Stomach smooth muscle (tissue), 2 donors: ENCODE data around the gene PANX1.

ENCODE experiments used
- H3K27ac ChIP-seq: one replicate; pipeline ENCODE4 v1.7.0; 2013; ENCODE audit warnings: mild to moderate bottlenecking, low read length, inconsistent platforms
- H3K27me3 ChIP-seq, 2 donors: one replicate each; pipeline ENCODE4 v1.7.0; 2013; ENCODE audit warnings: low read length in 2 of 2; ENCODE audit not compliant: insufficient read depth in 2 of 2, control insufficient read depth in 1 of 2
- H3K36me3 ChIP-seq, 2 donors: one replicate each; pipeline ENCODE4 v1.7.0; 2013; ENCODE audit warnings: low read length in 2 of 2; ENCODE audit not compliant: control insufficient read depth in 2 of 2, insufficient read depth in 2 of 2
- H3K4me1 ChIP-seq: one replicate; pipeline ENCODE4 v1.7.0; 2013; ENCODE audit warnings: low read length; ENCODE audit not compliant: control insufficient read depth, insufficient read depth
- H3K4me3 ChIP-seq, 2 donors: one replicate each; pipeline ENCODE4 v1.7.0; 2013; ENCODE audit warnings: low read length in 2 of 2
- H3K9ac ChIP-seq, 2 donors: one replicate each; pipeline ENCODE4 v1.7.0; 2013; ENCODE audit warnings: low read length in 2 of 2, mild to moderate bottlenecking in 1 of 2
- H3K9me3 ChIP-seq, 2 donors: one replicate each; pipeline ENCODE4 v1.7.0; 2013; ENCODE audit warnings: low read length in 2 of 2; ENCODE audit not compliant: control insufficient read depth in 2 of 2
- donor health status: healthy.
- donor health status: Pancreatic carcinoma.

PANX1 gene

GRCh38 chr11:94140154-94140655, 11.6 kb downstream of the PANX1 start:
- peaks cover 10% of the 10 kb centered on the region for H3K4me1 ChIP-seq

GRCh38 chr11:94141511-94142307, 13.1 kb downstream of the PANX1 start:
- Histone ChIP-seq H3K4me3 (no peak overlapping the region), H3K9ac (no peak overlapping the region), H3K9me3 (no peaks in the 10 kb centered on the region), H3K4me1 (peaks cover 3% of the 10 kb centered on the region), H3K36me3 (peaks cover 0 to 2% of the 10 kb centered on the region in 2 donors), H3K27ac (peak overlapping the region; percentile 7), H3K27me3 (no peaks in the 10 kb centered on the region)

More at GRCh38 chr11:94140154-94140655, 11.6 kb downstream of the PANX1 start:
- Histone ChIP-seq H3K9me3 (no peaks in the 10 kb centered on the region), H3K4me3 (no peak overlapping the region), H3K36me3 (no peaks in the 10 kb centered on the region), H3K27ac (no peak overlapping the region), H3K9ac (no peak overlapping the region), H3K27me3 (no peaks in the 10 kb centered on the region)

DNA sequence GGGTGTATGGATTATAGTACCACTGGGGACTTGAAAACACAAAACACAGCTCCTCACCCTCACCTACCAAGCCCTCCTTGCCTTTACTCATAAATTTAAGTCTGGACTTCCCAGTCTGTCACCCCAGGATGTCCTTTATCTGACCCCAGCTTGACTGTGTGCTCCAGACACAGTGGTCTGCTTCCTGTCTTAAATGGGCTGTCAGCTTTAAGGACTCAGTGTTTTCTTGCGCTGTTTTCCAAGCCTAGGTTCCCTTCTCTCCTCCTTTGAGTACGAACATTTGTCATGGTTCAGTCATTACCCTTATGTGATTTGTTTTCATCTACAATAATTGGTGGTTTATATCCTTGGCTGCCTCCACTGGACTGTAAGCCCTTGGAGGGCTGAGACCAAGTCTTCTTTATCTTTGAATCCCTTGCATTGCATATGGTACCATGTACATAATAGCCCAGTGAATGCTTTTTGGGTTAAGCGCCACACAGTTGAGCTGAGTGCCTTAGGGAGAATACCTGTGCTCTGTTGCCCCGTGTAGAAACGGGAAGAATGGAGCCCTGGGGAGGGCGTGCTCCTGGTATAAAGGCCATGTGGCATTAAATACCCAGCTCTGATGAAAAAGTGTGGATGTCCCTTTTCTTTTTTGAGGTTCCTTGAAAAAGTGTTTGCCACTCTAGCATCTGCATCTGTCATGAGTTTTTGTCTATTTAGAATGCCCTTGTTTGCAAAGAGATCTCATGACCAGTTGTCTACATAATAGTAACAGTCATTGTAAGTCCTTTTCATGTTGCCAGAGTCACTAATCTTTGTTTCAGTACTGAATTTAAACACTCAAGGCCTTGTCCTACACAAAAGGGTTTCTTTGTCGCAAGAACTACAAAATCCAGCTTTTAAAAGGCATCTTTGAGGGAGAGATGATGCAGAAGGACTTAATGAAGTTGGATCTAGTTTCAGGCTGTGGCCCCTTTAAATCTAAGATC, 14.0 kb downstream of the PANX1 start:
- Histone ChIP-seq H3K27ac (peak overlapping the region; percentile 7), H3K4me3 (no peak overlapping the region), H3K4me1 (peaks cover 3% of the 10 kb centered on the region), H3K9ac (no peak overlapping the region), H3K36me3 (peaks cover 0 to 2% of the 10 kb centered on the region in 2 donors), H3K27me3 (no peaks in the 10 kb centered on the region), H3K9me3 (no peaks in the 10 kb centered on the region)

- H3K9me3 ChIP-seq, result no peaks in the 10 kb centered on the region
- peaks cover 3% of the 10 kb centered on the region for H3K4me1 ChIP-seq
- H3K9ac ChIP-seq, result no peak overlapping the region
- peaks cover 0 to 2% of the 10 kb centered on the region in 2 donors for H3K36me3 ChIP-seq
- H3K27ac ChIP-seq, result no peak overlapping the region
- no peaks in the 10 kb centered on the region for H3K27me3 ChIP-seq
- H3K4me3 ChIP-seq, result no peak overlapping the region
These were observed 15.6 kb downstream of the PANX1 start for GRCh38 chr11:94144216-94144615.

DNA sequence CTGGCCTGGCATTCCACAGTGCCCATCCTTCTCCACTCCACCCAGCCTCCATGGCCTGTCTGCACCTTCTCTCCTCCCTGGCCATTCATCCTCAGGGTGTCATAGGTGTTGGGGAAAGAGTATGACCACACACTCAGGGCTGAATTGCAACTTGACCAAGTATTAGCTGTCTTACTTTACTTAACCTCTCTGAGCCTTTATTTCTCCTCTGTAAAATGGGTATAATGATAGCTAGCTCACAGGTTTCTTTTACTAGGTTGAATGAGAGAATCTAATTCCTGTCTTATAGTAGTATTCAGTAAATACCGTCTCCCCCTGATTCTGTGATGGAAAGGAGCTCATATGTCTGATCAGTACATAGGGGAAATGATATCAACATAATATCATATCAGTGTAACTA, 16.0 kb downstream of the PANX1 start:
- Histone ChIP-seq H3K9me3 (no peaks in the 10 kb centered on the region), H3K4me3 (no peak overlapping the region), H3K27ac (no peak overlapping the region), H3K9ac (no peak overlapping the region), H3K4me1 (peaks cover 5% of the 10 kb centered on the region), H3K36me3 (peaks cover 0 to 2% of the 10 kb centered on the region in 2 donors), H3K27me3 (no peaks in the 10 kb centered on the region)

- H3K36me3 ChIP-seq, result peaks cover 0 to 2% of the 10 kb centered on the region in 2 donors
- H3K4me1 ChIP-seq, result peaks cover 5% of the 10 kb centered on the region
- H3K9ac ChIP-seq, result no peak overlapping the region
- H3K27ac ChIP-seq, result no peak overlapping the region
- H3K27me3 ChIP-seq, result no peaks in the 10 kb centered on the region
- no peak overlapping the region for H3K4me3 ChIP-seq
- no peaks in the 10 kb centered on the region for H3K9me3 ChIP-seq
These were observed 16.8 kb downstream of the PANX1 start for GRCh38 chr11:94145431-94145830.

- H3K27ac ChIP-seq, result no peak overlapping the region
- no peak overlapping the region for H3K9ac ChIP-seq
- peaks cover 5% of the 10 kb centered on the region for H3K4me1 ChIP-seq
These were observed 17.3 kb downstream of the PANX1 start for GRCh38 chr11:94145916-94146315.

DNA sequence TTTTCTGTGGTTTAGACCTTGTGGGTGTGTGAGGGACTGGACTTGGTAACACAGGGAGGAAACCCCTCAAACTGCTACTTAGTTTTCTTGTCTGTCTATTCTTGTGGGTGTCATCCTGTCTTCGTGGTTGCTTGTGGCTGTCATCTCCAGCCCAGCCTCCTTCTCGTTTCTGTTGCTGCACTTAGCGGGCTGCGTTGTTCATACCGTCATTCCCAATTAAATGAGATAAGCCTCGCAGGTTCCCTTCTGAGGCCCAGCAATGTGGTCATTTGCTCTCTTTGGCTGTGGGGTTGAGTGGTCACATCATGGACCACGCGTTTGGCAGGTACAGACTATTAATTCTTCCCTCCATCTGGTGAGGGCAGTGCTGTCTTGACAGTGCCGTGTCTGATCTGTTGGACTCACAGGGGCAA, 18.8 kb downstream of the PANX1 start:
- Histone ChIP-seq H3K27me3 (no peaks in the 10 kb centered on the region), H3K9me3 (no peaks in the 10 kb centered on the region), H3K4me3 (no peak overlapping the region), H3K27ac (no peak overlapping the region), H3K36me3 (peaks cover 0 to 2% of the 10 kb centered on the region in 2 donors), H3K9ac (no peak overlapping the region), H3K4me1 (peaks cover 13% of the 10 kb centered on the region)

More at GRCh38 chr11:94145916-94146315, 17.3 kb downstream of the PANX1 start:
- H3K9me3 ChIP-seq, result no peaks in the 10 kb centered on the region
- H3K36me3 ChIP-seq, result peaks cover 0 to 2% of the 10 kb centered on the region in 2 donors
- H3K27me3 ChIP-seq, result no peaks in the 10 kb centered on the region
- H3K4me3 ChIP-seq, result no peak overlapping the region

GRCh38 chr11:94148189-94148588, 19.5 kb downstream of the PANX1 start:
- no peak overlapping the region for H3K9ac ChIP-seq
- no peak overlapping the region for H3K27ac ChIP-seq
- peaks cover 17% of the 10 kb centered on the region for H3K4me1 ChIP-seq
- H3K9me3 ChIP-seq, result no peaks in the 10 kb centered on the region
- no peak overlapping the region for H3K4me3 ChIP-seq
- H3K36me3 ChIP-seq, result peaks cover 0 to 2% of the 10 kb centered on the region in 2 donors
- no peaks in the 10 kb centered on the region for H3K27me3 ChIP-seq

DNA sequence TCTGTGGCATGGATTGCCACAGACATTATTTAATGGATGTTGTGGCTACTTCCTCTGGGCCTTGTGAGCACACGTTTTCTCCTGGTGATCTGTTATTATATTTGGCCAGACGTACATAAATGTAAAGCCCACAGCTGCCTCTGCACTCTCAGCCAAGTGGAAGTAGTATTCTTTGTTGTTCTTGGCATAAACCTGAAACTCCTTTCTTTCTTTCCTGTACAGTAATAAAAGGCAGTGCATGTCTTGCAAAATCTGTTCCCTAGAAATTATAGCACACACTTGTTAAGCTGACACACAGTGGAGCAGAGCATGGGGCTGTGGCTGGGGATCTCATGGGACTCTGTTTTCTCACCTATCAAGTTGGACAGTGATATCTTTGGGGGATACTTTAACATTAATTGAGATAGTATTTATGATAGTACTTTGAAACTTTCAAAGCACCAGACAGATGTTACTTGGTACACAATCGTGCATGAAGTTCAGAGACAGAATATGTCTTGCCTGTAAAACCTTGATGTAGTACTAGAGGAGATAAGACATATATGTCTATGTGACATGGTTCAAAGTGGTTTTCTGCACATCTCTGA, 20.9 kb downstream of the PANX1 start:
- Histone ChIP-seq H3K4me1 (peaks cover 22% of the 10 kb centered on the region), H3K9me3 (no peaks in the 10 kb centered on the region), H3K27me3 (no peaks in the 10 kb centered on the region), H3K4me3 (no peak overlapping the region), H3K9ac (no peak overlapping the region), H3K27ac (no peak overlapping the region), H3K36me3 (peaks cover 0 to 9% of the 10 kb centered on the region in 2 donors)
